ENCODE results near the gene ADCK1. TPM values are rescaled to one million over a fixed set of nuclear protein-coding genes. Genes with fewer than 3 reads are reported as not detected.
"Not testable (repeated sequence)": the region's sequence is repeated elsewhere in the genome, so short reads cannot be mapped to it uniquely, and the experiment has no call there.

Gene ADCK1
- total RNA-seq, 1 donor from 2014 or later, result 7.8 TPM

GRCh38 chr14:77812028-77812427, 12.1 kb downstream of the ADCK1 start:
- Mint-ChIP-seq H3K9me3 (ENCODE audit: unreplicated experiment) (no peaks in the 10 kb centered on the region), H3K36me3 (ENCODE audit: unreplicated experiment) (no peaks in the 10 kb centered on the region), H3K4me1 (ENCODE audit: unreplicated experiment) (peaks cover 2% of the 10 kb centered on the region), H3K27me3 (ENCODE audit: unreplicated experiment) (no peaks in the 10 kb centered on the region), H3K27ac (ENCODE audit: unreplicated experiment) (no peak overlapping the region), H3K4me3 (ENCODE audit: unreplicated experiment) (no peak overlapping the region)
- TF ChIP-seq CTCF (IDR thresholded peaks at IDR 0.05), result no peak
- no peak for DNase-seq (ENCODE audit: extremely low spot score, unreplicated experiment)

GRCh38 chr14:77812682-77813081, 12.8 kb downstream of the ADCK1 start:
- not testable (repeated sequence) for H3K9me3 Mint-ChIP-seq (ENCODE audit: unreplicated experiment); H3K4me3 Mint-ChIP-seq (ENCODE audit: unreplicated experiment); DNase-seq (ENCODE audit: extremely low spot score, unreplicated experiment); H3K4me1 Mint-ChIP-seq (ENCODE audit: unreplicated experiment); H3K36me3 Mint-ChIP-seq (ENCODE audit: unreplicated experiment); H3K27ac Mint-ChIP-seq (ENCODE audit: unreplicated experiment); H3K27me3 Mint-ChIP-seq (ENCODE audit: unreplicated experiment)

GRCh38 chr14:77822307-77822706, 22.4 kb downstream of the ADCK1 start:
- H3K4me3 Mint-ChIP-seq (ENCODE audit: unreplicated experiment), result no peak overlapping the region
- H3K36me3 Mint-ChIP-seq (ENCODE audit: unreplicated experiment), result peaks cover 18% of the 10 kb centered on the region
- no peaks in the 10 kb centered on the region for H3K27me3 Mint-ChIP-seq (ENCODE audit: unreplicated experiment)
- no peaks in the 10 kb centered on the region for H3K4me1 Mint-ChIP-seq (ENCODE audit: unreplicated experiment)
- H3K9me3 Mint-ChIP-seq (ENCODE audit: unreplicated experiment), result no peaks in the 10 kb centered on the region
- no peak overlapping the region for H3K27ac Mint-ChIP-seq (ENCODE audit: unreplicated experiment)
- TF ChIP-seq CTCF (IDR thresholded peaks at IDR 0.05), result no peak
- DNase-seq (ENCODE audit: extremely low spot score, unreplicated experiment), result no peak

- H3K4me3 Mint-ChIP-seq (ENCODE audit: unreplicated experiment), result no peak overlapping the region
- DNase-seq (ENCODE audit: extremely low spot score, unreplicated experiment), result no peak
- TF ChIP-seq CTCF (IDR thresholded peaks at IDR 0.05), result no peak
- H3K27ac Mint-ChIP-seq (ENCODE audit: unreplicated experiment), result no peak overlapping the region
- H3K4me1 Mint-ChIP-seq (ENCODE audit: unreplicated experiment), result no peaks in the 10 kb centered on the region
- no peaks in the 10 kb centered on the region for H3K27me3 Mint-ChIP-seq (ENCODE audit: unreplicated experiment)
- peaks cover 18% of the 10 kb centered on the region for H3K36me3 Mint-ChIP-seq (ENCODE audit: unreplicated experiment)
- no peaks in the 10 kb centered on the region for H3K9me3 Mint-ChIP-seq (ENCODE audit: unreplicated experiment)
These were observed 22.8 kb downstream of the ADCK1 start for GRCh38 chr14:77822741-77823140.

GRCh38 chr14:77823378-77823777, 23.5 kb downstream of the ADCK1 start:
- no peaks in the 10 kb centered on the region for H3K9me3 Mint-ChIP-seq (ENCODE audit: unreplicated experiment)
- H3K27me3 Mint-ChIP-seq (ENCODE audit: unreplicated experiment), result no peaks in the 10 kb centered on the region
- H3K36me3 Mint-ChIP-seq (ENCODE audit: unreplicated experiment), result peaks cover 18% of the 10 kb centered on the region
- no peak overlapping the region for H3K4me3 Mint-ChIP-seq (ENCODE audit: unreplicated experiment)
- no peak for DNase-seq (ENCODE audit: extremely low spot score, unreplicated experiment)
- no peak overlapping the region for H3K27ac Mint-ChIP-seq (ENCODE audit: unreplicated experiment)
- no peak for TF ChIP-seq CTCF (IDR thresholded peaks at IDR 0.05)
- H3K4me1 Mint-ChIP-seq (ENCODE audit: unreplicated experiment), result no peaks in the 10 kb centered on the region

GRCh38 chr14:77825895-77826519, 26.1 kb downstream of the ADCK1 start:
- Mint-ChIP-seq H3K27me3 (ENCODE audit: unreplicated experiment) (no peaks in the 10 kb centered on the region), H3K4me3 (ENCODE audit: unreplicated experiment) (no peak overlapping the region), H3K4me1 (ENCODE audit: unreplicated experiment) (no peaks in the 10 kb centered on the region), H3K36me3 (ENCODE audit: unreplicated experiment) (peaks cover 18% of the 10 kb centered on the region), H3K27ac (ENCODE audit: unreplicated experiment) (no peak overlapping the region), H3K9me3 (ENCODE audit: unreplicated experiment) (no peaks in the 10 kb centered on the region)
- TF ChIP-seq CTCF (IDR thresholded peaks at IDR 0.05), result no peak
- no peak for DNase-seq (ENCODE audit: extremely low spot score, unreplicated experiment)

All from osteocyte (in vitro differentiated cells).